WTC11 (cell line): Measurements from ENCODE around the gene BICDL1. TPM values are rescaled to one million over a fixed set of nuclear protein-coding genes. Genes with fewer than 3 reads are reported as not detected.

ENCODE experiments used
- ATAC-seq: fragments of 200-7000 bp; cut with Tn5 transposase; 2 replicates; pipeline ENCODE4 v1.10.0; 2021; ENCODE audit warnings: mild to moderate bottlenecking, moderate library complexity
- CTCF ChIA-PET: fragments of 300-600 bp; sonication (Branson Sonifier 250); formaldehyde crosslinking; loops from one replicate; lab custom pipeline; 2021; ENCODE audit warnings: antibody characterized with exemption; lab: Charles Lee
- POLR2A ChIA-PET: fragments of 350-600 bp; sonication (Branson Sonifier 250); formaldehyde crosslinking; loops from one replicate; lab custom pipeline; 2021; ENCODE audit warnings: antibody characterized with exemption; lab: Charles Lee
- DNase-seq: peaks from one replicate; pipeline ENCODE4 v3.0.0; 2021; ENCODE audit warnings: low spot score
- H3K27ac Mint-ChIP-seq: 2 replicates; pipeline ENCODE4 v1.8.0; 2021; ENCODE audit warnings: mixed read lengths
- H3K27me3 Mint-ChIP-seq: 2 replicates; pipeline ENCODE4 v1.8.0; 2021; ENCODE audit warnings: low read depth, mild to moderate bottlenecking, moderate library complexity, mixed read lengths
- H3K36me3 Mint-ChIP-seq: 2 replicates; pipeline ENCODE4 v1.8.0; 2021; ENCODE audit warnings: mixed read lengths
- H3K4me1 Mint-ChIP-seq: 2 replicates; pipeline ENCODE4 v1.8.0; 2022; ENCODE audit warnings: mixed read lengths
- H3K4me3 Mint-ChIP-seq: 2 replicates; pipeline ENCODE4 v1.8.0; 2021; ENCODE audit warnings: mild to moderate bottlenecking, moderate library complexity, mixed read lengths
- H3K9me3 Mint-ChIP-seq: 2 replicates; pipeline ENCODE4 v1.8.0; 2021; ENCODE audit warnings: mixed read lengths
- ATF2 ChIP-seq: sonication (generic); formaldehyde crosslinking; IDR thresholded peaks from 2 replicates; pipeline ENCODE4 v1.8.1; 2022; ENCODE audit warnings: low read depth, missing genetic modification reagents, borderline replicate concordance
- ATF3 ChIP-seq: sonication (generic); formaldehyde crosslinking; conservative IDR thresholded peaks from 2 replicates; pipeline ENCODE4 v1.8.1; 2022; ENCODE audit warnings: mild to moderate bottlenecking, missing genetic modification reagents
- CDX4 ChIP-seq: fragments of 250-450 bp; sonication (Bioruptor Pico); IDR thresholded peaks from 2 replicates; pipeline ENCODE4 v1.9.0; 2021; ENCODE audit warnings: moderate library complexity, mild to moderate bottlenecking, inconsistent platforms, borderline replicate concordance
- FOXP1 ChIP-seq: sonication (generic); formaldehyde crosslinking; IDR thresholded peaks from 2 replicates; pipeline ENCODE4 v1.8.0; 2022; ENCODE audit warnings: missing genetic modification reagents, mild to moderate bottlenecking, moderate library complexity, borderline replicate concordance
- GRHL2 ChIP-seq: fragments of 250-450 bp; sonication (Bioruptor Pico); IDR thresholded peaks from 2 replicates; pipeline ENCODE4 v1.8.0; 2022; ENCODE audit warnings: mild to moderate bottlenecking, moderate library complexity; ENCODE audit not compliant: insufficient replicate concordance, severe bottlenecking
- GTF2I ChIP-seq: fragments of 250-450 bp; sonication (Bioruptor Pico); conservative IDR thresholded peaks from 2 replicates; pipeline ENCODE4 v1.4.0; 2021; ENCODE audit warnings: mild to moderate bottlenecking
- JAZF1 ChIP-seq: fragments of 250-450 bp; sonication (Bioruptor Pico); IDR thresholded peaks from 2 replicates; pipeline ENCODE4 v1.9.0; 2021; ENCODE audit warnings: moderate library complexity, mild to moderate bottlenecking, inconsistent platforms
- KAT7 ChIP-seq: sonication (generic); formaldehyde crosslinking; IDR thresholded peaks from 2 replicates; pipeline ENCODE4 v1.8.1; 2023; ENCODE audit warnings: missing genetic modification reagents, mild to moderate bottlenecking, borderline replicate concordance
- MXD4 ChIP-seq: fragments of 250-450 bp; sonication (Bioruptor Pico); IDR thresholded peaks from 2 replicates; pipeline ENCODE4 v1.8.0; 2021; ENCODE audit warnings: mild to moderate bottlenecking, moderate library complexity, borderline replicate concordance
- MYBL2 ChIP-seq: sonication (generic); formaldehyde crosslinking; IDR thresholded peaks from 2 replicates; pipeline ENCODE4 v1.8.1; 2023; ENCODE audit warnings: mild to moderate bottlenecking, moderate library complexity, missing genetic modification reagents
- ZSCAN18 ChIP-seq: fragments of 250-450 bp; sonication (Bioruptor Pico); IDR thresholded peaks from 2 replicates; pipeline ENCODE4 v2.1.2; 2022; ENCODE audit warnings: mild to moderate bottlenecking, moderate library complexity
- total RNA-seq: library from RNA; stranded (reverse); gene quantifications from 3 replicates; pipeline ENCODE4 v1.2.3, GENCODE V29; 2021
- TF ChIP-seq, protein P1 (sequence below): sonication (generic); formaldehyde crosslinking; IDR thresholded peaks from 2 replicates; pipeline ENCODE4 v1.8.0; 2022; ENCODE audit warnings: missing genetic modification reagents
- TF ChIP-seq, protein P2 (sequence below): sonication (generic); formaldehyde crosslinking; conservative IDR thresholded peaks from 2 replicates; pipeline ENCODE4 v1.8.1; 2023; ENCODE audit warnings: mild to moderate bottlenecking, low read depth, missing genetic modification reagents, moderate library complexity
- TF ChIP-seq, protein P3 (sequence below): sonication (generic); formaldehyde crosslinking; IDR thresholded peaks from 2 replicates; pipeline ENCODE4 v1.8.1; 2023; ENCODE audit warnings: mild to moderate bottlenecking, missing genetic modification reagents
- TF ChIP-seq, protein P4 (sequence below): sonication (generic); formaldehyde crosslinking; IDR thresholded peaks from 2 replicates; pipeline ENCODE4 v1.8.1; 2023; ENCODE audit warnings: mild to moderate bottlenecking, moderate library complexity, missing genetic modification reagents
- TF ChIP-seq, protein P5 (sequence below): sonication (generic); formaldehyde crosslinking; IDR thresholded peaks from 2 replicates; pipeline ENCODE4 v1.8.1; 2022; ENCODE audit warnings: mild to moderate bottlenecking, missing genetic modification reagents, moderate library complexity, borderline replicate concordance

The BICDL1 gene
- total RNA-seq, 1 experiment from 2014 or later: 23.1 TPM

GRCh38 chr12:120000556-120000955 lies 11.5 kb downstream of the BICDL1 start:
- H3K27ac Mint-ChIP-seq: no peak overlapping the region
- no peak overlapping the region for H3K4me3 Mint-ChIP-seq
- TF ChIP-seq FOXP1 (CRISPR knock-in tag) (no peak), MYBL2 (no peak)
- CTCF ChIA-PET: interaction anchor here (0.7 kb wide), 1 partner anchor 1838 kb away, joined by 3 read pairs; no protein-coding TSS in a partner anchor
- H3K4me1 Mint-ChIP-seq: peaks cover under 1% of the 10 kb centered on the region; the same call in 1 of the 2 replicates
- H3K36me3 Mint-ChIP-seq: peaks cover 3% of the 10 kb centered on the region
- POLR2A ChIA-PET: interaction anchor here (0.9 kb wide), 1 partner anchor 25 kb away, joined by 3 read pairs; no protein-coding TSS in a partner anchor
- DNase-seq: no peak
- ATAC-seq: no peak
- no peaks in the 10 kb centered on the region for H3K27me3 Mint-ChIP-seq
- no peaks in the 10 kb centered on the region for H3K9me3 Mint-ChIP-seq

DNA sequence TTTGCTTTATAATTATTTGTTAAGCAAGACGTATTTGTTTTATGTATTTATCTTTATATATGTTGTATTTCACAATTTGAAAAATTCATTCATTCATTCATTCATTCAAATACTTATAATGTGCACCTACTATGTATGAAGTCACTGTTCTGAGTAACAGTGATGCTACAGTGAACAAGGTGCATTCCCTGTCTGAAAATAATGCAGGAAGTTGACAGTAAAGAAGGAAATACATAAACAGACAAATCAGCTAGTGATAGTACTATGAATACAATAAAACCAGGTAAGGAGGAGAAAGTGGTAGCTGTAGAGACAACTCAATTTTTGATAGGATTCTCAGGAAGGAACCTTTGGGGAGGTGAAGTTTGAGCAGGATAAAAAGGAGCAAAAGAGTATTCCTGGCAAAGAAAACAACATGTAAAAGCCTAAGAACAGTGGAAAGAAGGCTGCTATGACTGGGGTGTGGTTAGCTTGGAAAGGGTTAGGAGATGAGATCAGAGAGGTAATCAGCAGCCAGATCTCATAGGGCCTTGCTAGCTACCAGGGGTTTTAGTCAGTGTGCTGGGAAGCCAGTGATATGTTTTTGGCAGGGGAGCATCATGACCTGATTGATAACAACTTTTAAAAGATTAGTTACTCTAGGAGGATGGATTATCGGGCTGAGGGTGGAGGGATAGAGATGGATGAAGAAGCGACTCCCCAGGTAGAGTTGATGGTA lies 17.4 kb downstream of the BICDL1 start:
- POLR2A ChIA-PET: interaction anchor here (0.6 kb wide), 1 partner anchor 487 kb away, joined by 3 read pairs; no protein-coding TSS in a partner anchor
- ATAC-seq: no peak
- TF ChIP-seq, protein P1, sequence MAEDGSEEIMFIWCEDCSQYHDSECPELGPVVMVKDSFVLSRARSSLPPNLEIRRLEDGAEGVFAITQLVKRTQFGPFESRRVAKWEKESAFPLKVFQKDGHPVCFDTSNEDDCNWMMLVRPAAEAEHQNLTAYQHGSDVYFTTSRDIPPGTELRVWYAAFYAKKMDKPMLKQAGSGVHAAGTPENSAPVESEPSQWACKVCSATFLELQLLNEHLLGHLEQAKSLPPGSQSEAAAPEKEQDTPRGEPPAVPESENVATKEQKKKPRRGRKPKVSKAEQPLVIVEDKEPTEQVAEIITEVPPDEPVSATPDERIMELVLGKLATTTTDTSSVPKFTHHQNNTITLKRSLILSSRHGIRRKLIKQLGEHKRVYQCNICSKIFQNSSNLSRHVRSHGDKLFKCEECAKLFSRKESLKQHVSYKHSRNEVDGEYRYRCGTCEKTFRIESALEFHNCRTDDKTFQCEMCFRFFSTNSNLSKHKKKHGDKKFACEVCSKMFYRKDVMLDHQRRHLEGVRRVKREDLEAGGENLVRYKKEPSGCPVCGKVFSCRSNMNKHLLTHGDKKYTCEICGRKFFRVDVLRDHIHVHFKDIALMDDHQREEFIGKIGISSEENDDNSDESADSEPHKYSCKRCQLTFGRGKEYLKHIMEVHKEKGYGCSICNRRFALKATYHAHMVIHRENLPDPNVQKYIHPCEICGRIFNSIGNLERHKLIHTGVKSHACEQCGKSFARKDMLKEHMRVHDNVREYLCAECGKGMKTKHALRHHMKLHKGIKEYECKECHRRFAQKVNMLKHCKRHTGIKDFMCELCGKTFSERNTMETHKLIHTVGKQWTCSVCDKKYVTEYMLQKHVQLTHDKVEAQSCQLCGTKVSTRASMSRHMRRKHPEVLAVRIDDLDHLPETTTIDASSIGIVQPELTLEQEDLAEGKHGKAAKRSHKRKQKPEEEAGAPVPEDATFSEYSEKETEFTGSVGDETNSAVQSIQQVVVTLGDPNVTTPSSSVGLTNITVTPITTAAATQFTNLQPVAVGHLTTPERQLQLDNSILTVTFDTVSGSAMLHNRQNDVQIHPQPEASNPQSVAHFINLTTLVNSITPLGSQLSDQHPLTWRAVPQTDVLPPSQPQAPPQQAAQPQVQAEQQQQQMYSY: no peak
- TF ChIP-seq, protein P2, sequence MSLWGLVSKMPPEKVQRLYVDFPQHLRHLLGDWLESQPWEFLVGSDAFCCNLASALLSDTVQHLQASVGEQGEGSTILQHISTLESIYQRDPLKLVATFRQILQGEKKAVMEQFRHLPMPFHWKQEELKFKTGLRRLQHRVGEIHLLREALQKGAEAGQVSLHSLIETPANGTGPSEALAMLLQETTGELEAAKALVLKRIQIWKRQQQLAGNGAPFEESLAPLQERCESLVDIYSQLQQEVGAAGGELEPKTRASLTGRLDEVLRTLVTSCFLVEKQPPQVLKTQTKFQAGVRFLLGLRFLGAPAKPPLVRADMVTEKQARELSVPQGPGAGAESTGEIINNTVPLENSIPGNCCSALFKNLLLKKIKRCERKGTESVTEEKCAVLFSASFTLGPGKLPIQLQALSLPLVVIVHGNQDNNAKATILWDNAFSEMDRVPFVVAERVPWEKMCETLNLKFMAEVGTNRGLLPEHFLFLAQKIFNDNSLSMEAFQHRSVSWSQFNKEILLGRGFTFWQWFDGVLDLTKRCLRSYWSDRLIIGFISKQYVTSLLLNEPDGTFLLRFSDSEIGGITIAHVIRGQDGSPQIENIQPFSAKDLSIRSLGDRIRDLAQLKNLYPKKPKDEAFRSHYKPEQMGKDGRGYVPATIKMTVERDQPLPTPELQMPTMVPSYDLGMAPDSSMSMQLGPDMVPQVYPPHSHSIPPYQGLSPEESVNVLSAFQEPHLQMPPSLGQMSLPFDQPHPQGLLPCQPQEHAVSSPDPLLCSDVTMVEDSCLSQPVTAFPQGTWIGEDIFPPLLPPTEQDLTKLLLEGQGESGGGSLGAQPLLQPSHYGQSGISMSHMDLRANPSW (CRISPR knock-in tag): no peak
- TF ChIP-seq ATF2 (no peak), KAT7 (no peak), ATF3 (CRISPR knock-in tag) (no peak), CDX4 (no peak), GTF2I (CRISPR knock-in tag) (no peak), ZSCAN18 (no peak), GRHL2 (no peak), JAZF1 (CRISPR knock-in tag) (no peak), MXD4 (CRISPR knock-in tag) (no peak)
- TF ChIP-seq, protein P3, sequence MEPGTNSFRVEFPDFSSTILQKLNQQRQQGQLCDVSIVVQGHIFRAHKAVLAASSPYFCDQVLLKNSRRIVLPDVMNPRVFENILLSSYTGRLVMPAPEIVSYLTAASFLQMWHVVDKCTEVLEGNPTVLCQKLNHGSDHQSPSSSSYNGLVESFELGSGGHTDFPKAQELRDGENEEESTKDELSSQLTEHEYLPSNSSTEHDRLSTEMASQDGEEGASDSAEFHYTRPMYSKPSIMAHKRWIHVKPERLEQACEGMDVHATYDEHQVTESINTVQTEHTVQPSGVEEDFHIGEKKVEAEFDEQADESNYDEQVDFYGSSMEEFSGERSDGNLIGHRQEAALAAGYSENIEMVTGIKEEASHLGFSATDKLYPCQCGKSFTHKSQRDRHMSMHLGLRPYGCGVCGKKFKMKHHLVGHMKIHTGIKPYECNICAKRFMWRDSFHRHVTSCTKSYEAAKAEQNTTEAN: no peak
- TF ChIP-seq, protein P4, sequence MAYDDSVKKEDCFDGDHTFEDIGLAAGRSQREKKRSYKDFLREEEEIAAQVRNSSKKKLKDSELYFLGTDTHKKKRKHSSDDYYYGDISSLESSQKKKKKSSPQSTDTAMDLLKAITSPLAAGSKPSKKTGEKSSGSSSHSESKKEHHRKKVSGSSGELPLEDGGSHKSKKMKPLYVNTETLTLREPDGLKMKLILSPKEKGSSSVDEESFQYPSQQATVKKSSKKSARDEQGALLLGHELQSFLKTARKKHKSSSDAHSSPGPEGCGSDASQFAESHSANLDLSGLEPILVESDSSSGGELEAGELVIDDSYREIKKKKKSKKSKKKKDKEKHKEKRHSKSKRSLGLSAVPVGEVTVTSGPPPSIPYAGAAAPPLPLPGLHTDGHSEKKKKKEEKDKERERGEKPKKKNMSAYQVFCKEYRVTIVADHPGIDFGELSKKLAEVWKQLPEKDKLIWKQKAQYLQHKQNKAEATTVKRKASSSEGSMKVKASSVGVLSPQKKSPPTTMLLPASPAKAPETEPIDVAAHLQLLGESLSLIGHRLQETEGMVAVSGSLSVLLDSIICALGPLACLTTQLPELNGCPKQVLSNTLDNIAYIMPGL (CRISPR knock-in tag): no peak
- TF ChIP-seq, protein P5, sequence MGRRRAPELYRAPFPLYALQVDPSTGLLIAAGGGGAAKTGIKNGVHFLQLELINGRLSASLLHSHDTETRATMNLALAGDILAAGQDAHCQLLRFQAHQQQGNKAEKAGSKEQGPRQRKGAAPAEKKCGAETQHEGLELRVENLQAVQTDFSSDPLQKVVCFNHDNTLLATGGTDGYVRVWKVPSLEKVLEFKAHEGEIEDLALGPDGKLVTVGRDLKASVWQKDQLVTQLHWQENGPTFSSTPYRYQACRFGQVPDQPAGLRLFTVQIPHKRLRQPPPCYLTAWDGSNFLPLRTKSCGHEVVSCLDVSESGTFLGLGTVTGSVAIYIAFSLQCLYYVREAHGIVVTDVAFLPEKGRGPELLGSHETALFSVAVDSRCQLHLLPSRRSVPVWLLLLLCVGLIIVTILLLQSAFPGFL (CRISPR knock-in tag): no peak

More for the DNA sequence above, 17.4 kb downstream of the BICDL1 start:
- Mint-ChIP-seq H3K27me3 (no peaks in the 10 kb centered on the region), H3K4me3 (no peak overlapping the region), H3K4me1 (peaks cover 9% of the 10 kb centered on the region; the same call in 1 of the 2 replicates), H3K9me3 (no peaks in the 10 kb centered on the region), H3K27ac (no peak overlapping the region), H3K36me3 (no peaks in the 10 kb centered on the region)
- DNase-seq: no peak
- CTCF ChIA-PET: interaction anchor here (1.0 to 2.3 kb wide), 3 partner anchors 18 to 202 kb away, joined by 3 to 8 read pairs (median 5); partner anchors contain the start of gene BICDL1
